H1 (cell line): Measurements from ENCODE around the gene ELP4. TPM values are rescaled to one million over a fixed set of nuclear protein-coding genes. Genes with fewer than 3 reads are reported as not detected.

ENCODE experiments used
- ATF2 ChIP-seq: IDR thresholded peaks from 2 replicates; pipeline ENCODE4 v1.6.1; 2012; ENCODE audit warnings: low read length, inconsistent platforms
- ATF3 ChIP-seq: IDR thresholded peaks from 2 replicates; pipeline ENCODE4 v1.6.1; 2011; ENCODE audit warnings: low read depth, mild to moderate bottlenecking, low read length; ENCODE audit not compliant: insufficient read depth
- CBX5 ChIP-seq: fragments of 300-800, 300-1000 bp; sonication (generic); IDR thresholded peaks from 2 replicates; pipeline ENCODE4 v1.7.1; 2016; ENCODE audit warnings: antibody characterized with exemption, low read length, low read depth
- CBX8 ChIP-seq: fragments of 300-800, 300-1000 bp; sonication (generic); IDR thresholded peaks from 2 replicates; pipeline ENCODE4 v1.7.1; 2016; ENCODE audit warnings: low read depth, low read length, borderline replicate concordance
- CTCF ChIP-seq, 3 experiments: IDR thresholded peaks; 1 replicate in 2 of 3; 2 replicates in 1 of 3; pipeline versions ENCODE4 v1.5.1 to v1.6.1; 2011; ENCODE audit warnings: low read length in 3 of 3, mild to moderate bottlenecking in 3 of 3, inconsistent platforms in 2 of 3, low read depth in 1 of 3, moderate library complexity in 1 of 3; ENCODE audit not compliant: insufficient read depth in 1 of 3; ENCODE audit errors: control extremely low read depth in 1 of 3
- EGR1 ChIP-seq: IDR thresholded peaks from 2 replicates; pipeline ENCODE4 v1.6.1; 2011; ENCODE audit warnings: low read depth, low read length, borderline replicate concordance
- KDM1A ChIP-seq: fragments of 200-600, 300-600 bp; sonication (generic); IDR thresholded peaks from 2 replicates; pipeline ENCODE4 v1.7.1; 2016; ENCODE audit warnings: mild to moderate bottlenecking, low read length, borderline replicate concordance
- MAFK ChIP-seq: IDR thresholded peaks from 2 replicates; pipeline ENCODE4 v1.6.1; 2012; ENCODE audit warnings: low read depth, mild to moderate bottlenecking, improper control_type of control experiment, low read length
- MAX ChIP-seq: IDR thresholded peaks from 2 replicates; pipeline ENCODE4 v1.6.1; 2012; ENCODE audit warnings: inconsistent platforms
- POLR2A ChIP-seq, 2 experiments: IDR thresholded peaks; 1 replicate in 1 of 2; 2 replicates in 1 of 2; pipeline ENCODE4 v1.6.1; 2011; ENCODE audit warnings: low read depth in 2 of 2, low read length in 2 of 2, mild to moderate bottlenecking in 2 of 2; ENCODE audit errors: control extremely low read depth in 1 of 2
- RBBP5 ChIP-seq: IDR thresholded peaks from 2 replicates; pipeline ENCODE4 v1.7.1; 2012; ENCODE audit warnings: low read depth, mild to moderate bottlenecking, inconsistent platforms, low read length, moderate library complexity, borderline replicate concordance
- SP4 ChIP-seq: IDR thresholded peaks from 2 replicates; pipeline ENCODE4 v1.6.1; 2012; ENCODE audit warnings: low read length, inconsistent platforms
- TAF1 ChIP-seq: IDR thresholded peaks from 2 replicates; pipeline ENCODE4 v1.6.1; 2011; ENCODE audit warnings: mild to moderate bottlenecking, low read depth, low read length
- YY1 ChIP-seq: IDR thresholded peaks from 2 replicates; pipeline ENCODE4 v1.6.1; 2011; ENCODE audit warnings: low read depth, mild to moderate bottlenecking, low read length
- polyA plus RNA-seq, 7 experiments: library from polyadenylated mRNA; depleted of rRNA in 3 of 7; stranded (reverse) in 5 of 7; unstranded in 2 of 7; fragments of >200 nt in 5 of 7; fragments of 200-250 nt in 2 of 7; gene quantifications; 1 replicate in 5 of 7; 2 replicates in 1 of 7; 4 replicates in 1 of 7; pipeline versions ENCODE4 v1.2.1 to v1.2.3, GENCODE V29; 2011 to 2013; ENCODE audit warnings: missing spikeins in 2 of 7, mixed read lengths in 2 of 7
- total RNA-seq: library from RNA; stranded (reverse); fragmentation: NEBNext Ultra II Directional; extraction: Animal tissue kit (Norgen Biotek cat#: 25700); gene quantifications from 2 replicates; pipeline ENCODE4 v1.2.1, GENCODE V29; 2021

Gene ELP4
- total and polyA plus RNA-seq, 2 of the 8 experiments (the other 6 are each of a cell fraction or from before 2014, with no cell fraction given), result 14.0 to 18.6 TPM

GRCh38 chr11:31823644-31824331 lies 314.2 kb downstream of the ELP4 start (continued):
- TF ChIP-seq ATF3 (no peak), POLR2A (IDR thresholded peaks at IDR 0.05; ENCODE audit: control extremely low read depth in 1 of 2, low read depth in 2 of 2, low read length in 2 of 2) (no peak), ATF2 (no peak), RBBP5 (peak; percentile 43; the same call in 1 of the 2 replicates), CBX8 (peak; percentile 36; the same call in 1 of the 2 replicates), TAF1 (no peak), EGR1 (no peak), YY1 (peak; percentile 90), KDM1A (no peak), CTCF (IDR thresholded peaks at IDR 0.05; ENCODE audit: control extremely low read depth in 1 of 3, insufficient read depth in 1 of 3, low read depth in 1 of 3, low read length in 3 of 3) (no peak), MAFK (no peak), MAX (peak; percentile 27; the same call in 1 of the 2 replicates), CBX5 (no peak), SP4 (no peak)
